BLaER1 treated with 17β-estradiol and CSF1 and Interleukin-3, amounts not matched to agents 10 nM and 100 nM (cell line): ENCODE measurements around the gene COL1A1.

ENCODE experiments used
- H3K27ac ChIP-seq, 11 experiments: shearing (Covaris generic); formaldehyde crosslinking; 2 replicates each; pipeline ENCODE4 v1.8.1; 2022
- H3K27me3 ChIP-seq, 11 experiments: shearing (Covaris generic); formaldehyde crosslinking; 2 replicates each; pipeline ENCODE4 v1.8.1; 2022
- H3K36me3 ChIP-seq, 11 experiments: shearing (Covaris generic); formaldehyde crosslinking; 2 replicates each; pipeline ENCODE4 v1.8.1; 2022
- H3K4me1 ChIP-seq, 10 experiments: shearing (Covaris generic); formaldehyde crosslinking; 2 replicates each; pipeline ENCODE4 v1.8.1; 2022
- H3K4me2 ChIP-seq, 11 experiments: shearing (Covaris generic); formaldehyde crosslinking; 2 replicates each; pipeline ENCODE4 v1.8.1; 2022
- H3K4me3 ChIP-seq, 10 experiments: shearing (Covaris generic); formaldehyde crosslinking; 2 replicates each; pipeline ENCODE4 v1.8.1; 2022
- H3K9ac ChIP-seq, 11 experiments: shearing (Covaris generic); formaldehyde crosslinking; 2 replicates each; pipeline ENCODE4 v1.8.1; 2022
- H3K9me3 ChIP-seq, 11 experiments: shearing (Covaris generic); formaldehyde crosslinking; replicated peaks in 1 of 11; 2 replicates each; pipeline ENCODE4 v1.8.1; 2022
- H4K20me1 ChIP-seq, 11 experiments: shearing (Covaris generic); formaldehyde crosslinking; 2 replicates each; pipeline ENCODE4 v1.8.1; 2022
- Cebpa-rat ChIP-seq, 11 experiments: shearing (Covaris generic); IDR thresholded peaks; 2 replicates each; pipeline ENCODE4 v1.8.1; 2022

COL1A1 gene

GRCh38 chr17:50154604-50155003 lies 46.8 kb downstream of the COL1A1 start:
- peak overlapping the region in 8 of 11 experiments; percentile 11 to 66 (median 53); a peak in 8 of 22 replicates for H3K9ac ChIP-seq
- H3K4me2 ChIP-seq = peak overlapping the region; percentile 76 to 98 (median 96)
- peaks cover 41 to 60% (median 45%) of the 10 kb centered on the region in 10 experiments for H3K4me1 ChIP-seq
- peaks cover 0 to 10% (median 6%) of the 10 kb centered on the region in 11 experiments; a peak in 9 of 22 replicates for H4K20me1 ChIP-seq
- H3K4me3 ChIP-seq = no peak overlapping the region
- no peaks in the 10 kb centered on the region for H3K9me3 ChIP-seq
- no peaks in the 10 kb centered on the region for H3K27me3 ChIP-seq
- peak overlapping the region in 6 of 11 experiments; percentile 20 to 95 (median 52); a peak in 10 of 22 replicates for H3K27ac ChIP-seq
- TF ChIP-seq Cebpa-rat (IDR thresholded peaks at IDR 0.05) = no peak
- H3K36me3 ChIP-seq = peaks cover 0 to 5% (median 2%) of the 10 kb centered on the region in 11 experiments; a peak in 9 of 22 replicates

DNA sequence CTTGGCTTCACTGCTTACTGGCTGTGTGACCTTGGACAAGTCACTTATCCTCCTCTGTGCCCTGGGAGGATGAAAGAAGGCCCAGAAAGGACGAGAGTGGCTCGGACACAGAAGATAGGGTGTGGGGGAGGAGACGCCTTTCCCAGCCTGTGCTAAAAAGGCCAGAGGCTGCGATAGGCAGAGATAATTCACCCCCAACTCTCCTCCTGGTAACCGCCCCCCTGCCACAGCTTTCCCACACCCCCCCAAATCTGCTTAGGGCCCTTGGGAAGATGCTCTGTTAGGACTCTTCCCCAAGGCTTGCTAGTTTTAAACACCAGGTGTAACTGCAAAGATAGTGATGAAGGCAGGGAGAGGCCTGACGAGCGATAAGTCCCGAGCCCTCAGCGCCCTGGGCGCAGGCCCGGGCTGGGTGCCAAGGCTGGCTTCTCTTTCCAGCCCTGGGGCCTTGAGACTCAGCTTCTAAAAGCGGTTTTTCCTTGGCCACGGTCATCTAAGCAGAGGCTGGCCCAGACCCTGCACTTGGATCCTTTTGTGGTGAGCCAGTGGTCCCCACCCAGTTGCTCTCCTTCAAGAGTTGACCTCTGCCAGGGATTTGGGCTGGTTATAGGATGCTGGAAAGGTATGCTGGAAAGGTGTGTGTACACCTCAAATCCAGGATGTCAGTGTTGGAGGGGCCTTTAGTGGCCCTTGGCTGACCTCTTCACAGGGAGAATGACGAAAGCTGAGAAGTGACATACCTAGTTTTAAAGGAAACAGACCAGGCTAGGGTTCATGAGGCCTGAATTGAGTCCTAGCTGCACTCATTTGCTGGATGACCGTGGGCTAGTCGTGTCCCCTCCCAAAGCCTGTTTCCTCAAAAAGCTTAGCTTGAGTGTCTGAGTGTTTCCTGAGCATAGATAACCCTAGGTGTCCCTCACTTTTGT lies 47.5 kb downstream of the COL1A1 start:
- H3K4me2 ChIP-seq = peak overlapping the region in 10 of 11 experiments; percentile 78 to 98 (median 96); a peak in 21 of 22 replicates
- no peaks in the 10 kb centered on the region for H3K9me3 ChIP-seq
- peak overlapping the region in 7 of 11 experiments; percentile 14 to 97 (median 83); a peak in 12 of 22 replicates for H3K27ac ChIP-seq
- no peaks in the 10 kb centered on the region for H3K27me3 ChIP-seq
- no peak for TF ChIP-seq Cebpa-rat (IDR thresholded peaks at IDR 0.05)
- no peak overlapping the region for H3K4me3 ChIP-seq
- peaks cover 41 to 60% (median 45%) of the 10 kb centered on the region in 10 experiments for H3K4me1 ChIP-seq
- H3K36me3 ChIP-seq = peaks cover 0 to 10% (median 7%) of the 10 kb centered on the region in 11 experiments; a peak in 12 of 22 replicates
- no peak overlapping the region for H3K9ac ChIP-seq
- peaks cover 0 to 16% (median 9%) of the 10 kb centered on the region in 11 experiments; a peak in 9 of 22 replicates for H4K20me1 ChIP-seq

DNA sequence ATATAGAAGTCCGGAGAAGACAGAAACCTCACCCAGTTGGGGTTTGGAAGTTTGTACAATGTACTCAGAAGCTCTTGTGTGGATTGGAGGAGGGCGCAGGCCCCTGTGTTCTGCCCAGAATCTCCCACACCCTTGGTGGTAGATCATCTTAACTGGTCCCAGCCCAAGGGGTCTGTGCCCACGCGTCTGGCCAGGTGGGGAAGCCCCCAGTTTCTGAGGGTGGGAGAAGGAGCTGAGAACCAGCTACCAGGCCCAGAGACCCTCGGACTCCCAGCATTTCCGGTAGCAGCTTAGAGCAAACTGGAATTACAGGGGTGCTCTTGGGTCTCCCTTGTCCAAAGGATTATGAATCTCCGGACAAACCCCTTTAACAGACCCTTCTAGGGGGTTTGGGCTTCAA lies 48.7 kb downstream of the COL1A1 start:
- Histone ChIP-seq H3K27me3 (no peaks in the 10 kb centered on the region), H3K36me3 (peaks cover 0 to 14% (median 7%) of the 10 kb centered on the region in 11 experiments; a peak in 13 of 22 replicates), H3K9ac (peak overlapping the region in 5 of 11 experiments; percentile 97 to 99 (median 99); a peak in 5 of 22 replicates), H3K4me1 (peaks cover 41 to 56% (median 45%) of the 10 kb centered on the region in 10 experiments), H3K27ac (peak overlapping the region; percentile 7 to 97 (median 95); a peak in 18 of 22 replicates), H3K4me2 (peak overlapping the region; percentile 81 to 98 (median 96)), H4K20me1 (peaks cover 3 to 27% (median 16%) of the 10 kb centered on the region in 11 experiments; a peak in 19 of 22 replicates), H3K9me3 (no peaks in the 10 kb centered on the region), H3K4me3 (peak overlapping the region in 4 of 10 experiments; percentile 96 to 100 (median 99); a peak in 3 of 20 replicates)
- TF ChIP-seq Cebpa-rat (IDR thresholded peaks at IDR 0.05) = no peak

- H3K9me3 ChIP-seq = no peaks in the 10 kb centered on the region
- H3K4me1 ChIP-seq = peaks cover 42 to 63% (median 49%) of the 10 kb centered on the region in 10 experiments
- peak overlapping the region; percentile 93 to 100 (median 99) for H3K4me3 ChIP-seq
- H3K27ac ChIP-seq = peak overlapping the region; percentile 58 to 97 (median 95)
- peak overlapping the region; percentile 81 to 98 (median 96) for H3K4me2 ChIP-seq
- H3K9ac ChIP-seq = peak overlapping the region; percentile 66 to 99 (median 98); a peak in 21 of 22 replicates
- no peaks in the 10 kb centered on the region for H3K27me3 ChIP-seq
- no peak for TF ChIP-seq Cebpa-rat (IDR thresholded peaks at IDR 0.05)
- H3K36me3 ChIP-seq = peaks cover 0 to 21% (median 12%) of the 10 kb centered on the region in 11 experiments; a peak in 14 of 22 replicates
- peaks cover 10 to 34% (median 22%) of the 10 kb centered on the region in 11 experiments for H4K20me1 ChIP-seq
Observed at GRCh38 chr17:50151937-50152547, 49.4 kb downstream of the COL1A1 start.

GRCh38 chr17:50151041-50151936 lies 50.1 kb downstream of the COL1A1 start:
- peak overlapping the region; percentile 94 to 99 (median 98) for H3K9ac ChIP-seq
- H3K4me3 ChIP-seq = peak overlapping the region; percentile 93 to 100 (median 99)
- H3K27me3 ChIP-seq = no peaks in the 10 kb centered on the region
- TF ChIP-seq Cebpa-rat (IDR thresholded peaks at IDR 0.05) = no peak
- peaks cover 0 to 27% (median 19%) of the 10 kb centered on the region in 11 experiments; a peak in 16 of 22 replicates for H3K36me3 ChIP-seq
- peaks cover 48 to 71% (median 56%) of the 10 kb centered on the region in 10 experiments for H3K4me1 ChIP-seq
- H3K4me2 ChIP-seq = peak overlapping the region; percentile 81 to 98 (median 96)
- peaks cover 17 to 41% (median 30%) of the 10 kb centered on the region in 11 experiments for H4K20me1 ChIP-seq
- peak overlapping the region; percentile 49 to 97 (median 95) for H3K27ac ChIP-seq
- H3K9me3 ChIP-seq = no peaks in the 10 kb centered on the region

GRCh38 chr17:50150354-50151040 lies 50.9 kb downstream of the COL1A1 start, which contains the start of gene PPP1R9B:
Gene PPP1R9B (minus strand): TSS chr17:50150677. CDS start chr17:50150513, 164 bp downstream.
- Histone ChIP-seq H3K27ac (peak within 1 kb of the TSS; percentile 88 to 97 (median 95)), H3K4me1 (peaks cover 49 to 71% (median 57%) of the 10 kb centered on the region in 10 experiments), H3K4me2 (peak within 1 kb of the TSS; percentile 92 to 100 (median 98)), H3K36me3 (peaks cover 0 to 35% (median 27%) of the 10 kb centered on the region in 11 experiments; a peak in 18 of 22 replicates), H3K4me3 (peak within 1 kb of the TSS; percentile 93 to 100 (median 99)), H3K27me3 (no peaks in the 10 kb centered on the region), H4K20me1 (peaks cover 25 to 49% (median 38%) of the 10 kb centered on the region in 11 experiments), H3K9me3 (no peaks in the 10 kb centered on the region), H3K9ac (peak within 1 kb of the TSS; percentile 94 to 99 (median 98))
- no peak for TF ChIP-seq Cebpa-rat (IDR thresholded peaks at IDR 0.05)
